Activated T-helper 1 cell treated with Interleukin-2 at 50 U/mL for 16 hours (primary cell): ENCODE measurements around the gene CRYZL1.

Experiments
- DNase-seq: peaks from one replicate; pipeline ENCODE4 v3.0.0-alpha.2; 2020; ENCODE audit warnings: low read depth

Gene CRYZL1

DNA sequence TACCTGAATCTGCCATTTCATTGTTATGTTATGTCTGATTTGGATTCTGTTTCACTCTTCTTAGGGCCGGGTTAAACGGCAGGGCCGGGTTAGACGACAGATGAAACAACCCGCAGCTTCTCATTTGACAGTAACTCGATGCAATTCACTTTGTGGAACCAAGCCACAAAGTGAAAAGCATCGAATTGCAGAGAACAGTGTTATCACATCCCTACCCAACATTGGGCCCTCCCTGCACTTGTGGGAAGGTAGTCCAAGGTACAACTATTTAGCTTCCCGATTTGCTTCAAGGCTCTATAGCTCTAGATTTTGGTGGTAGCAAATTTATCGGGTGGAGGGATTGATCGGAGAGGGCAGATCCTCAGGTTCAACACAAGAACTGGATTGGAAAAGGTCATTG is 81.7 kb downstream of the CRYZL1 start:
- DNase-seq, result no peak

DNA sequence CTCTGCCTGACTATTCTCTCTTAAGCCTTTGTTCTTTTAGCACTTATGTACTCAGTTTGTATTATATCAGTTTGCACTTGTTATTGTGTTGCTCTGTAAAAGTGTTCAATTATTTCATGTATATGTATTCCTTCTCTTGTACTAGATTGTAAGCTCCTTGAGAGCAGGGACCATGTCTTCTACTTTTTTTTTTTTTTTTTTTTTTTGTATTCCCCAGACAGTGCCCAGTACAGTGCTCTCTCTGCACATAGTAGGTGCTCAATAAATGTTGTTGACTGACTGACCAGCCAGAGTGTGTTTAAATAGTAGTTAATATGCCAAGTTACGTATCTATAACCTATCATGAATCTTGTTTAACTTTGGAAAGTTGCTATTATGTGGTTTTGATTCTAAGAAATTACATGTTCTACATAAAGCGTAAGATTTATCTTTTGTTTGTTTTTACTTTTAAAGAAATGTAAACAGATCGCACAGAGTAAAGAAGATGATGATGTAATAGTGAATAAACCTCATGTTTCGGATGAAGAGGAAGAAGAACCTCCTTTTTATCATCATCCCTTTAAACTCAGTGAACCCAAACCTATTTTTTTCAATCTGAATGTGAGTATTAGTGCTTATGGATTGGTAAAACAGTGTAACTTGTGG is 82.6 kb downstream of the CRYZL1 start:
- DNase-seq, result no peak

DNA sequence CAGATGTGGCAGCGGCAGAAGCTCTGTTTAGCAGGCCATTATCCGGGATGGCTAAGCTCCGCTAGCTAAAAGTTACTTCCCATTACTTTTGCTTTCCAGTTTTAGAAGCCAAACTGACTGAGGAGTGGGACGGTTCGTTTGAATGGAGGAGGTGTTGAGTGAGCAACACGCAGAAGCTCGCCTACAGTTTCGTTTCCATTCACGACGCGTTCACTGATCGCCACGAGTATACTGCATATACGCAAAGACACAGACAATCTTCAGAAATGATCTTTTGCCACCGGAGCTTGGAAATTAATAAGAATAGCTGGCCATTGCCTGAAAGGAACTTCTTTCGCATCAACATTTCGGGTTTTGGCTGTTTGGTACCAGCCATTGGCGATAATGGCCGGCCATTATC is 84.1 kb downstream of the CRYZL1 start:
- DNase-seq, result no peak

DNA sequence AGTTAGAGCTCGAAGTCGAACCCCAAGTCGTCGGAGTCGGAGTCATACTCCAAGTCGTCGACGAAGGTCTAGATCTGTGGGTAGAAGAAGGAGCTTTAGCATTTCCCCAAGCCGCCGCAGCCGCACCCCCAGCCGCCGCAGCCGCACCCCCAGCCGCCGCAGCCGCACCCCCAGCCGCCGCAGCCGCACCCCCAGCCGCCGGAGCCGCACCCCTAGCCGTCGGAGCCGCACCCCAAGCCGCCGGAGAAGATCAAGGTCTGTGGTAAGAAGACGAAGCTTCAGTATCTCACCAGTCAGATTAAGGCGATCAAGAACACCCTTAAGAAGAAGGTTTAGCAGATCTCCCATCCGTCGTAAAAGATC is 86.6 kb downstream of the CRYZL1 start:
- no peak for DNase-seq

DNA sequence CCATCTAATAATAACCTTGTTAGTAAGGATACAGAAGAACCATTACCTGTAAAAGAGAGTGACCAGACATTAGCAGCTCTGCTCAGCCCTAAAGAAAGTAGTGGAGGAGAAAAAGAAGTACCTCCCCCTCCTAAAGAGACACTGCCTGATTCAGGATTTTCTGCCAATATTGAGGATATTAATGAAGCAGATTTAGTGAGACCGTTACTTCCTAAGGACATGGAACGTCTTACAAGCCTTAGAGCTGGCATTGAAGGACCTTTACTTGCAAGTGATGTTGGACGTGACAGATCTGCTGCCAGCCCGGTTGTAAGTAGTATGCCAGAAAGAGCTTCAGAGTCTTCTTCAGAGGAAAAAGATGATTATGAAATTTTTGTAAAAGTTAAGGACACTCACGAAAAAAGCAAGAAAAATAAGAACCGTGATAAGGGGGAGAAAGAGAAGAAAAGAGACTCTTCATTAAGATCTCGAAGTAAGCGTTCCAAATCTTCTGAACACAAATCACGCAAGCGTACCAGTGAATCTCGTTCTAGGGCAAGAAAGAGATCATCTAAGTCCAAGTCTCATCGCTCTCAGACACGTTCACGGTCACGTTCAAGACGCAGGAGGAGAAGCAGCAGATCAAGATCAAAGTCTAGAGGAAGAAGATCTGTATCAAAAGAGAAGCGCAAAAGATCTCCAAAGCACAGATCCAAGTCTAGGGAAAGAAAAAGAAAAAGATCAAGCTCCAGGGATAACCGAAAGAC is 87.1 kb downstream of the CRYZL1 start:
- DNase-seq, result no peak

DNA sequence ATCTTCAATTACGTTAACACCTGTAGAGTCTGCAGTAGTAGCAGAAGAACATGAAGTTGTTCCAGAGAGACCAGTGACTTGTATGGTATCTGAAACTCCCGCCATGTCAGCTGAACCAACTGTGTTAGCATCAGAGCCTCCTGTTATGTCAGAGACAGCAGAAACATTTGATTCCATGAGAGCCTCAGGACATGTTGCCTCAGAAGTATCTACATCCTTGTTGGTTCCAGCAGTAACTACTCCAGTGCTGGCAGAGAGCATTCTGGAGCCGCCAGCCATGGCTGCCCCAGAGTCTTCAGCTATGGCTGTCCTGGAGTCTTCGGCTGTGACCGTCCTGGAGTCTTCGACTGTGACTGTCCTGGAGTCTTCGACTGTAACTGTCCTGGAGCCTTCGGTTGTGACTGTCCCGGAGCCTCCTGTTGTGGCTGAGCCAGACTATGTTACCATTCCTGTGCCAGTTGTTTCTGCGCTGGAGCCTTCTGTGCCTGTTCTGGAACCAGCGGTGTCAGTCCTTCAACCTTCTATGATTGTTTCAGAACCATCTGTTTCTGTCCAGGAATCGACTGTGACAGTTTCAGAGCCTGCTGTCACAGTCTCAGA is 88.4 kb downstream of the CRYZL1 start:
- DNase-seq, result no peak

DNA sequence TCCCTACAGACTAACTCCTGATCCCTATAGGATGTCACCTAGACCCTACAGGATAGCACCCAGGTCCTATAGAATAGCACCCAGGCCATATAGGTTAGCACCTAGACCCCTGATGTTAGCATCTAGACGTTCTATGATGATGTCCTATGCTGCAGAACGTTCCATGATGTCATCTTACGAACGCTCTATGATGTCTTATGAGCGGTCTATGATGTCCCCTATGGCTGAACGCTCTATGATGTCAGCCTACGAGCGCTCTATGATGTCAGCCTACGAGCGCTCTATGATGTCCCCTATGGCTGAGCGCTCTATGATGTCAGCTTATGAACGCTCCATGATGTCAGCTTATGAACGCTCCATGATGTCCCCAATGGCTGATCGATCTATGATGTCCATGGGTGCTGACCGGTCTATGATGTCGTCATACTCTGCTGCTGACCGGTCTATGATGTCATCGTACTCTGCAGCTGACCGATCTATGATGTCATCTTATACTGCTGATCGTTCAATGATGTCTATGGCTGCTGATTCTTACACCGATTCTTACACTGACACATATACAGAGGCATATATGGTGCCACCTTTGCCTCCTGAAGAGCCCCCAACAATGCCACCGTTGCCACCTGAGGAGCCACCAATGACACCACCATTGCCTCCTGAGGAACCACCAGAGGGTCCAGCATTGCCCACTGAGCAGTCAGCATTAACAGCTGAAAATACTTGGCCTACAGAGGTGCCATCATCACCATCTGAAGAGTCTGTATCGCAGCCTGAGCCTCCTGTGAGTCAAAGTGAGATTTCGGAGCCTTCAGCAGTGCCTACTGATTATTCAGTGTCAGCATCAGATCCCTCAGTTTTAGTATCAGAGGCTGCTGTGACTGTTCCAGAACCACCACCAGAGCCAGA is 89.2 kb downstream of the CRYZL1 start:
- no peak for DNase-seq

DNA sequence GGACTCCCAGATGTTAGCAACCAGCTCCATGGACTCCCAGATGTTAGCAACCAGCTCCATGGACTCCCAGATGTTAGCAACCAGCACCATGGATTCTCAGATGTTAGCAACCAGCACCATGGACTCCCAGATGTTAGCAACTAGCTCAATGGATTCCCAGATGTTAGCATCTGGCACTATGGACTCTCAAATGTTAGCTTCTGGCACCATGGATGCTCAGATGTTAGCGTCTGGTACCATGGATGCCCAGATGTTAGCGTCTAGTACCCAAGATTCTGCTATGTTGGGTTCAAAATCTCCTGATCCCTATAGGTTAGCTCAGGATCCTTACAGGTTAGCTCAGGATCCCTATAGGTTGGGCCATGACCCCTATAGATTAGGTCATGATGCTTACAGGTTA is 89.9 kb downstream of the CRYZL1 start:
- no peak for DNase-seq

DNA sequence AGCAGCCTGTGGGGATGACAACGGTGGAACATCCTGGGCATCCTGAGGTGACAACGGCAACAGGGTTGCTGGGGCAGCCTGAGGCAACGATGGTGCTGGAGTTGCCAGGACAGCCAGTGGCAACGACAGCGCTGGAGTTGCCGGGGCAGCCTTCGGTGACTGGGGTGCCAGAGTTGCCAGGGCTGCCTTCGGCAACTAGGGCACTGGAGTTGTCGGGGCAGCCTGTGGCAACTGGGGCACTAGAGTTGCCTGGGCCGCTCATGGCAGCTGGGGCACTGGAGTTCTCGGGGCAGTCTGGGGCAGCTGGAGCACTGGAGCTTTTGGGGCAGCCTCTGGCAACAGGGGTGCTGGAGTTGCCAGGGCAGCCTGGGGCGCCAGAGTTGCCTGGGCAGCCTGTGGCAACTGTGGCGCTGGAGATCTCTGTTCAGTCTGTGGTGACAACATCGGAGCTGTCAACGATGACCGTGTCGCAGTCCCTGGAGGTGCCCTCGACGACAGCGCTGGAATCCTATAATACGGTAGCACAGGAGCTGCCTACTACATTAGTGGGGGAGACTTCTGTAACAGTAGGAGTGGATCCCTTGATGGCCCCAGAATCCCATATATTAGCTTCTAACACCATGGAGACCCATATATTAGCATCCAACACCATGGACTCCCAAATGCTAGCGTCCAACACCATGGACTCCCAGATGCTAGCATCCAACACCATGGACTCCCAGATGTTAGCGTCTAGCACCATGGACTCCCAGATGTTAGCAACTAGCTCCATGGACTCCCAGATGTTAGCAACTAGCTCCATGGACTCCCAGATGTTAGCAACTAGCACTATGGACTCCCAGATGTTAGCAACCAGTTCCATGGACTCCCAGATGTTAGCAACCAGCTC is 90.5 kb downstream of the CRYZL1 start:
- DNase-seq, result no peak

DNA sequence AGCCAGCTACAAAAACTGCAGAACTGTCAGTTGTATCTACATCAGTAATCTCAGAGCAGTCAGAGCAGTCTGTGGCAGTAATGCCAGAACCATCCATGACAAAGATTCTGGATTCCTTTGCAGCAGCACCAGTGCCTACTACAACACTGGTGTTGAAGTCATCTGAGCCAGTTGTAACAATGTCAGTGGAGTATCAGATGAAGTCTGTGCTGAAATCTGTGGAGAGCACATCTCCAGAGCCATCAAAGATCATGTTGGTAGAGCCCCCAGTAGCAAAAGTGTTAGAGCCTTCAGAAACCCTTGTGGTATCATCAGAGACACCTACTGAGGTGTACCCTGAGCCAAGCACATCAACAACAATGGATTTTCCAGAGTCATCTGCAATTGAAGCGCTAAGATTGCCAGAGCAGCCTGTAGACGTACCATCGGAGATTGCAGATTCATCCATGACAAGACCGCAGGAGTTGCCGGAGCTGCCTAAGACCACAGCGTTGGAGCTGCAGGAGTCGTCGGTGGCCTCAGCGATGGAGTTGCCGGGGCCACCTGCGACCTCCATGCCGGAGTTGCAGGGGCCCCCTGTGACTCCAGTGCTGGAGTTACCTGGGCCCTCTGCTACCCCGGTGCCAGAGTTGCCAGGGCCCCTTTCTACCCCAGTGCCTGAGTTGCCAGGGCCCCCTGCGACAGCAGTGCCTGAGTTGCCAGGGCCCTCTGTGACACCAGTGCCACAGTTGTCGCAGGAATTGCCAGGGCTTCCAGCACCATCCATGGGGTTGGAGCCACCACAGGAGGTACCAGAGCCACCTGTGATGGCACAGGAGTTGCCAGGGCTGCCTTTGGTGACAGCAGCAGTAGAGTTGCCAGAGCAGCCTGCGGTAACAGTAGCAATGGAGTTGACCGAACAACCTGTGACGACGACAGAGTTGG is 91.4 kb downstream of the CRYZL1 start:
- DNase-seq, result no peak

DNA sequence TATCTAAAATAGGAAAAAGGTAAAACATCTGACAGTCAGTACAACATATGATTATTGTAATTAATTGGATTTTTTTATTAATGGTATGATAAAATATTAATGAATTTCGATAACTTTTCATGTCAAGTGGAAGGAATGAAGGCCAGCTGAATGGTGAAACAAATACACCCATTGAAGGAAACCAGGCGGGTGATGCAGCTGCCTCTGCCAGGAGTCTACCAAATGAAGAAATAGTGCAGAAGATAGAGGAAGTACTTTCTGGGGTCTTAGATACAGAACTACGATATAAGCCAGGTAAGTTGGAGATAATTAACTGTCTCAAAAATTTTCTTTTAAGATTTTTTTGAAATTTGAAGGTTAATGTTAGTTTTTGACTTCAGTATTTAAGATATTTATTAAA is 95.5 kb downstream of the CRYZL1 start:
- no peak for DNase-seq

DNA sequence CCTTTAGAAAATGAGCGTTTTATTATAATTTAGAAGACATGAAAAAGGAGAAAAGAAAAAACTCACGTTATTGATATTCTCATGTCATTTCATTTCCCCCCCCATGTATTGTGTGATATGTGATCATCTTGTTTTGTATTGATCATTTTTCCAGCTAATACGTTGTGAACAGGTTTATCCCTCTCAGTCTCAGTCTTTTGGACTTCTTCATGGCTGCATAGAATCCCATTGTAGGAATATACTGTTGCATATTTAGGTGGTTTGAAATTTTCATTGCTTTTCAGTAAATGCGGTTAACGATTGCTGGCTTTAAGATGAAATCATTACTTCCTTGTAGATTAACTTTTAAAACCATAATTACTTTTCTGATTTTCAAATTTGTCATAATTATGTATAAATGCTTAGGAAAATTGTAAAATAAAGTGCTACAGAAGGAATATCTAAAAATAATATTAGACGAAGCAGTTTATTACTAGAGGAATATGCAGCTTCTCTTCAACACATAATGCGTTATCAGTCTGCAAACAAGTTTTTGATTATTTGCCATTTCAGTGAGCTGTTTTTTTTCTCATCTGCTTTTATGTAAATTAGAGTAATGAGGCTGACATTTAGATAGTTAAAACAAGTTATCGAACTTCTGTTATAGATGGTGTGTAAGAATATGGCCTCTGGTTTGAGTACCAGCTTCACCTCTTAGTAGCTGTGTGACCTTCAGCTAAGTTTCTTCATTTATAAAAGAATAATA is 96.9 kb downstream of the CRYZL1 start:
- DNase-seq, result no peak

DNA sequence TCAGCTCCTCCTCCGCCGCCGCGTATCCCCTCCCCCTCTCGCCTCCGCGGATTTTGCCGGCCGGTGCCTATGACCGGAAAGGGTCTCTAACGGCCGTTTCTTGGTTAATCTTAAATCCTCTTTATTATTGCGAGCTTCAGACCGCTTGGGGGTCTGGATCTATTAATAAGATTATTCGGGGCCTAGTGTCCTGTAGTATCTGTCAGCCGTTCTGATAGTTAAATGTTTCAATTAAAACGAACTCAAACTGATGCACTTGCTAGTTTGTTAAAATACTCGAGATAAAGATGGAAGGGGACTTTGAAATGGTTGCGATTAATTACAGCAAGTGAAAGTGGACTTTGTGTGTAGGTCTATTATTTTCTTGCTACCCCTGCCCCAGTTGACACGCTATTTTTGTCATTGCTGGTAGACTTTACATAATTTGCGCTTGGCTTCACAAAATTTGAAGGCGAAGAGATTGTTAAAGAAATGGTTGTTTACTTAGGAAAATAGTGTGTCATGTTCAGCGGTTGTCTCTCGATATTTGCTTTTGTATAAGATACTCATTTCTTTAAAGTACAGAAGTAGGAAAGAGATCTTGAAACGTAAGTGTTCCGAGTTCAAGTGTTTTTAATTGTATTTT is 97.9 kb downstream of the CRYZL1 start:
- peak; percentile 43 for DNase-seq

DNA sequence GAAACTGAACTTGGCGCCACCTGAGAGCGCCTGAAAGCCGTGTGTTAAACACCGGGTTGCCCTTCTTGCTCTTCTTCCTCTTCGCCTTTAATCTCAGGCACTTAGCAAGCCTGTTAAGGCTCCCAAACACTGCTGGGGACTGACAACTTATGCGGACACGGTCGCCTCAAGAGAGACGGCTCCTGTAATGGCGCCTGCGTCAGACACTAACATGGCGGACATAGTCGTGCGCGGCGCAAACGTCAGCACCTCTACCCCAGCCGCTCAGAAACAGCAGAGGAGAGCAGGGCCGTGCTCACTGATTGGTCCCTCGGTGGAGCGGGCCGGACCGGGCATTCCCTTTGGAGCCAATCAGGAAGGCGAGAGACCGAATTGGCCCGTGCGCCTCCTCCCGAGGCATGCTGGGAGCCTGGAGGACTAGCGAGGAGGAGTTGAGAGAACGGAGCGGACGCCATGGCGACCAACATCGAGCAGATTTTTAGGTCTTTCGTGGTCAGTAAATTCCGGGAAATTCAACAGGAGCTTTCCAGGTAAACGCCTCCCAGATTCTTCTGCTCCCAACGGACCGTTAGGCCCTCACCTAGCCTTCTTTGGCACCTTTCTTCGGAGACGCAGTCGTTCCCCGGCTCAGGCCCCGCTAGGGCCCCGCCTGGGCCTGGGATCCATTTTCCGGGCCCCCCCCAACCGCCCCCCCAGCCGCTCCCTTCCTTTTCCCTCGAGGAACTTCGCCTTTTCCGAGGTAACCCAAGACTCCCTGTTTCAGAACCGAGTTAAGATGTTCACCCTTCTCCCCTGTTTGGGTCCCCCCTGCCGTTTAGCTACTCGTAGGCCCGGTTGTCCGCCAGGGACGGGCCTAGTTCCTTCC is 98.7 kb downstream of the CRYZL1 start, which contains the start of gene SON:
Gene SON, plus strand, starts transcription at position 399 of the 865 bp plus-strand sequence. Its CDS starts 55 bp downstream, at position 454.
- DNase-seq, result peak; percentile 96

DNA sequence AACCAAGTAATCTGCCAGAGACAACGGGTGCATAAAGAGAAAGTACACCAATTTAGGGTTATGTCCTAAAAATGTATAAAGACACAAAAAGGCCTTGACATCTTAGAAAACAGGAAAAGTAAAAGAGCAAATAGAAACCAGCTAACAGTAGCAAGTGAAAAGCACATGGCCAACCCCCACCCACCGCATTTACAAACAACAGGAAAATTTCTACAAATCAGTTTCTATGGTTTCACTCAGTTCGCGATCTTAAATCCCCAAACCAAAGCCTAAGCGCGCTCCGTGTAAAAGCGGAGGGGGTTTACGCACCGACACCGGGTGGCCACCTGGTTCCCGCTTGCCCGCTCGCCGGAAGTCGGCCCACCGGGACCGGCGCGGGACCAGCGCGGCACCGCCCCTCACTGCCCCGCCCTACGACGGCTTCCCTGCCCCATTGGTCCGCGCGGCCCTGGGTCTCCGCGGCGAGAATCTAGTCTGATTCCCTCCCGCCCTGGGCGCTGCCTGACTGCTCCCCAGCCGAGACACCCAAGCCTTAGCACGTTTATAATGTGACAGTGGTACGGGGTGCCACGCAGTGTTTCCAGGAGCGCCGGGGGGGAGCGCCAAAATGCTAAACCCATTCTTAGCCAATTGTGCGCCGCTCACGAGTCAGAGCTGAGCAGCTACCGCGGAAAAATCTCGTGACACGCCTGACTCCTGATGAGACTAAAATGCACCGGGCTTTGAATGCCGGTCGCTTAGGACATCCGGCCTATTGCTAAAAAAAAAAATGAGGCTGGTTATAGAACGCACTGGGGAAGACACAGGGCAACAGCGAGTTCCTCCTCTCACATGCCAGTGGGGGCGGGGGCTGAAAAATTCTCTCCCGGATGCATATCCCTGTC is 99.5 kb downstream of the CRYZL1 start, which contains the start of gene GART:
Gene GART, minus strand, starts transcription at position 362 of the 884 bp plus-strand sequence. CDS start 2,802 bp downstream, outside the sequence.
- peak; percentile 74 for DNase-seq

DNA sequence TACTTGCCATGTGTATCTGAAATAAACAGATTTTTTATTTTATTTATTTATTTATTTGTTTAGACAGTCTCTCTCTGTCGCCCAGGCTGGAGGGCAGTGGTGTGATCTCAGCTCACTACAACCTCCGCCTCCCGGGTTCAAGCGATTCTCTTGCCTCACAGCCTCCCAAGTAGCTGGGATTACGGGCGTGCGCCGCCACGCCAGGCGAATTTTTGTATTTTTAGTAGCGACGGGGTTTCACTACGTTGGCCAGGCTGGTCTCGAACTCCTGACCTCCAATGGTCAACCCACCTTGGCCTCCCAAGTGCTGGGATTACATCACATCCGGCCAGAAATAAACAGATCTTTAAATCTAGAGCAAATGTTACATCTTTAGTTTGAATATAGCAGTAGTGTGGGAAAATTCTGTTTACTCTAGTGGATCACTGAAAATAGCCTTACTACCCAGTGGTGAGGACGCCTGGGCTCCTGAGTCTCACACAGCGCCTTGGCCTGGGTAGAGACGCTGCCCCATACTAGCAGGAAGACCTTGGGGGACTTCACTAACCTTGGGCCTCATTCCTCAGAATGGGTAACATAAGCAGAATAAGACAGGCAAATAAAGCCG is 100.3 kb downstream of the CRYZL1 start:
- no peak for DNase-seq
